Fibroblast of mammary gland (primary cell): Measurements from ENCODE around the gene SCD5.
A peak's percentile ranks its signal among the peaks of the same experiment; 100 is the strongest.
"Not testable (repeated sequence)": the region's sequence is repeated elsewhere in the genome, so short reads cannot be mapped to it uniquely, and the experiment has no call there.

Experiments
- DNase-seq: peaks from one replicate; pipeline ENCODE4 v3.0.0-alpha.2; 2010; ENCODE audit warnings: low read depth
- H3K4me3 ChIP-seq: 2 replicates; pipeline ENCODE4 v1.5.1; 2011; ENCODE audit warnings: low read depth, mild to moderate bottlenecking, low read length, moderate library complexity; ENCODE audit not compliant: control insufficient read depth
- TF ChIP-seq, protein P1 (sequence below): conservative IDR thresholded peaks from 2 replicates; pipeline ENCODE4 v1.5.1; 2011; ENCODE audit warnings: low read depth, low read length, inconsistent platforms; ENCODE audit not compliant: control insufficient read depth, insufficient read depth

SCD5 gene

GRCh38 chr4:82820689-82821088 is 22.1 kb upstream of the SCD5 start:
- DNase-seq = no peak
- TF ChIP-seq, protein P1, sequence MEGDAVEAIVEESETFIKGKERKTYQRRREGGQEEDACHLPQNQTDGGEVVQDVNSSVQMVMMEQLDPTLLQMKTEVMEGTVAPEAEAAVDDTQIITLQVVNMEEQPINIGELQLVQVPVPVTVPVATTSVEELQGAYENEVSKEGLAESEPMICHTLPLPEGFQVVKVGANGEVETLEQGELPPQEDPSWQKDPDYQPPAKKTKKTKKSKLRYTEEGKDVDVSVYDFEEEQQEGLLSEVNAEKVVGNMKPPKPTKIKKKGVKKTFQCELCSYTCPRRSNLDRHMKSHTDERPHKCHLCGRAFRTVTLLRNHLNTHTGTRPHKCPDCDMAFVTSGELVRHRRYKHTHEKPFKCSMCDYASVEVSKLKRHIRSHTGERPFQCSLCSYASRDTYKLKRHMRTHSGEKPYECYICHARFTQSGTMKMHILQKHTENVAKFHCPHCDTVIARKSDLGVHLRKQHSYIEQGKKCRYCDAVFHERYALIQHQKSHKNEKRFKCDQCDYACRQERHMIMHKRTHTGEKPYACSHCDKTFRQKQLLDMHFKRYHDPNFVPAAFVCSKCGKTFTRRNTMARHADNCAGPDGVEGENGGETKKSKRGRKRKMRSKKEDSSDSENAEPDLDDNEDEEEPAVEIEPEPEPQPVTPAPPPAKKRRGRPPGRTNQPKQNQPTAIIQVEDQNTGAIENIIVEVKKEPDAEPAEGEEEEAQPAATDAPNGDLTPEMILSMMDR = no peak
- H3K4me3 ChIP-seq = no peak overlapping the region

DNA sequence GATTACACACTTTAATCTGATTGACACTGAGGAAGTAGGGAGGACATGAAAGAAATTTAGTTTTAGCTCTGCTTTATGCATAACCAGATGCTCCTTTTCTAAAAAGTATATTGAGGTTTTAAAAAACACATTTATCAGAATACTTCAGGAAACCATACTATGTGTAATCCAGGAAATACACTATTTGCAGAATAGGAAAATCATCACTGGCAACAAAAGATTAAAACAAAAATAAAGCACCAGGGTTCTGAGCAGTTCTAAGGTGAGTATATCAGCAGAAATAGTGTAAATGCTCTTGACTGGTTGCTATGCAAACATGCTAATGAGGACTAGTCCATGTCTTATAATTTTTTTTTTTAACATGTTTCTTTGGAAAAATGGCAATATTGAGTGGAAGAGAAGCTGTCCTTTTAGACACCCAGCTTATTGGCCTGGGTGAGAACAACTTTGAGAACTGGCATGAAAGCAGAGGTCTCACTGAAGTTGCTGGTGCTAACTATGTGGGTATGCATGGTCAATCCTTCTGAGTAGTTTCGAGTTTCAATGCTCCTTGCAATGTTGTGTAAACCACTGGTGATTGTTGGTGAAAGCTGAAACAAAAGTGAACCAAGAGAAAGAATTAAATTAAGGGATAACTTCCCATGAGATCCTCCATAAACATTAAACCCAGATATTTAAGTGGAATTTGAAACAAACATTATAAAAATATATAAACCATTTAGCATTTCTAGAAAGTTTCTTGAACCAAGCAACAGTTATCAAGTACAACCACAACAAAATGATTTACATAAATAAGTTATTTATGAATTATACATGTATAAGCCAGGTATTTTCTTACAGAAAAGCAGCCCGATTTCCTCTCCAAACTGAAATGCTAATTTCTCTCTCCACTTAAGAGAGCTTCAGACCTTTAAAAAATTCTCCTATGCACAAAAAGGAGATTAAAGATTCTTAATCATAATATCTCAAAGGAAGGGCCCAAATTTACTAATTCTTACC is 20.4 kb upstream of the SCD5 start:
- no peak for DNase-seq
- no peak overlapping the region for H3K4me3 ChIP-seq
- TF ChIP-seq, protein P1 = no peak

DNA sequence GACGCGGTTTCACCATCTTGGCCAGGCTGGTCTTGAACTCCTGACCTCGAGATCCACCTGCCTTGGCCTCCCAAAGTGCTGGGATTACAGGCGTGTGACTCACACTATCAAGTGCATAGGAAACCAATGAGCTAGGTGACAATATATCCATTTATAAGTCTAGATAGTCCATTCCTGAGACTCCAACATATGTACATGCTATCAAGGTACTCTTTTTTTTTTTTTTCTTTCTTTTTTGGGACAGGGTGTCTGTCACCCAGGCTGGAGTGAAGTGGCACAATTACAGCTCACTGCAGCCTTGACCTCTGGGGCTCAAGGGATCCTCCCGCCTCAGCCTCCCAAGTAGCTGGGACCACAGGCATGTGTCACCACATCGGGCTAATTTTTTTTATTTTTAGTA is 18.3 kb upstream of the SCD5 start:
- DNase-seq, H3K4me3 ChIP-seq: not testable (repeated sequence)

- TF ChIP-seq, protein P1 = no peak
- no peak for DNase-seq
- H3K4me3 ChIP-seq = no peak overlapping the region
Observed at GRCh38 chr4:82814034-82814433, 15.4 kb upstream of the SCD5 start.

DNA sequence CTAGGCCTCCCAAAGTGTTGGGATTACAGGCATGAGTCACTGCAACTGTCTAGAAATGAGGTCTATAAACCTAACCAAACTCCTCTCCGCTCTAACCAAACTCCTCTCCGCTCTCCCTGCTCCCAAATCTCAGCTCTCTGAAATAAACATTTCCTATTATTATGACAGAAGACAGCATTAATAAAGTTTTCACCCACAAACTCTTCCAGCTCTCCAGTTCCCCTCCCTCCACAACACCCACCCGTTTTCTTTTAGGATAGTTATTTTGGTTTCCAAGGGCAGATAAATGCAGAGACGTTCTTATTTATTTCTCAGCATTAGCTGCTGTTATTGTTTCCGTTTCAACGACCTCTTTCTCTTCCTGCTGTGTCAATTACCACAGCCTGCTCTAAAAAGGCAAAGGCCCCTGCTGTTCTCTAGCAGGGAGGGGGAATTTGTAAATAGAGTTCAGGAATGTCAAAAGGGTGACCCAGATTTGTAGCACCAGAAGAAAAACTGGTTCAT is 13.3 kb upstream of the SCD5 start:
- H3K4me3 ChIP-seq = no peak overlapping the region
- TF ChIP-seq, protein P1 = no peak

DNA sequence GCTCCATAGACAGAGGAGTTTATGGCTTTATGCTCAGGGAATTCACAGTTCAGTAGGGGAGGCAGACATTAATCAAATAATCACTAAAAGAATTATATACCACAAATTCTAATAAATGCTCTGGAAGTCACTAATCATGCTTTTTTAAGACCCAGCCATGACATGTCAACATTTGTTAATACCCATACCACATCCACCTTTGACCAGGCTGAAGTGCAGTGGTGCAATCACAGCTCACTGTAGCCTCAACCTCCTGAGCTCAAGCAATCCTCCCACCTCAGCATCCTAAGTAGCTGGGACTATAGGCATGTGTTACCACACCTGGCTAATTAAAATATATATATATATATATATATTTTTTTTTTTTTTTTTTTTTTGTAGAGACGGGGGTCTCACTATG is 12.8 kb upstream of the SCD5 start:
- H3K4me3 ChIP-seq = no peak overlapping the region
- TF ChIP-seq, protein P1 = no peak
- no peak for DNase-seq

More for the DNA sequence above, 13.3 kb upstream of the SCD5 start:
- DNase-seq = peak; percentile 16

DNA sequence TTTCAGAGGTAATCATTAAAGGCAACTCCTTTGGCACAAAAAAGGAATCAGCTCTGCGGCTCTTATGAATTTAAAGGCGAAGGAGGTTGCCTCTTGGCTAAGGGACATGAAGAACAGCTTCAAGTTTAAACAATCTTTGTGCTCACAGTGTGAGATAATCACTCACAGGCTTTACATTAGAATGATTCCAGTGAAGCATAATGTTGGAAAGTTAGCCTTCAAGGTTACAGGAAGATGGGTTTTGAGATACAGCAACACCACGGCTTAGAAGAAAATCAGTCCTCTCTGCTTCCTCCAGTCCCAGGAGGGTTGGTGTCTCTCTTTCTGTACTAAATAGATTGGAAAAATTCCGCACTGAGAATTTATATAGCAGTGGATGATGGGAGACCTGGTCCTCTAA is 11.6 kb upstream of the SCD5 start:
- TF ChIP-seq, protein P1 = no peak
- no peak for DNase-seq
- H3K4me3 ChIP-seq = no peak overlapping the region
